GM13976 (cell line): ENCODE measurements around the gene SUGCT.

Experiments used
- DNase-seq: peaks from one replicate; pipeline ENCODE4 v3.0.0; 2012; ENCODE audit warnings: low spot score
- in situ Hi-C: fragments of 300-500 bp; cut with MboI; formaldehyde crosslinking; loops from one replicate; pipeline ENCODE4 v1.12.0; 2022; ENCODE audit warnings: low sequenced_read_pairs, mixed read lengths, inconsistent platforms; ENCODE audit not compliant: unreplicated experiment
- TF ChIP-seq, protein P1 (sequence below): IDR thresholded peaks from 2 replicates; pipeline ENCODE4 v1.5.1; 2012; ENCODE audit warnings: borderline replicate concordance, mild to moderate bottlenecking; ENCODE audit not compliant: insufficient read depth; ENCODE audit errors: extremely low read depth, missing control alignments, control extremely low read depth

The SUGCT gene

DNA sequence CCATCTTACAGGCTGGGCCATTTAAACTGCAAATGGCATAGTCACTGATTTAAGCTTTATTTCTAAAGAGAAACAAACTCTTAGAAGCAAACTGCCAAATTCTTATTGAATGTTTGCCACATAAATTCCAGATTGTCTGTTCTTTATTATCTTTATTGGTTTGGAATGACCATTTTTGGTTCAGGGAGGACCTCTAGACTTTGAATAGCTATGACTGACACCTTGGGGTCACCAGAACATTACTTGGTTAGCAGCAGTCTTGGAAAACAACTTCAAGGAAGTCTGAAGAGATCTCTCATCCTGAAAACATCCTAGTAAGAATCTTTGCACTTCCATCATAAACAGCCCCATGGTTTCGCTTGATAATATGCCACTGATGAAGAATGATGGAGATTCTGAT lies 197.1 kb downstream of the SUGCT start:
- in situ Hi-C loops = loop anchor here (25.0 kb wide), 1 partner anchor 1355 kb away; no protein-coding TSS in a partner anchor
- TF ChIP-seq, protein P1, sequence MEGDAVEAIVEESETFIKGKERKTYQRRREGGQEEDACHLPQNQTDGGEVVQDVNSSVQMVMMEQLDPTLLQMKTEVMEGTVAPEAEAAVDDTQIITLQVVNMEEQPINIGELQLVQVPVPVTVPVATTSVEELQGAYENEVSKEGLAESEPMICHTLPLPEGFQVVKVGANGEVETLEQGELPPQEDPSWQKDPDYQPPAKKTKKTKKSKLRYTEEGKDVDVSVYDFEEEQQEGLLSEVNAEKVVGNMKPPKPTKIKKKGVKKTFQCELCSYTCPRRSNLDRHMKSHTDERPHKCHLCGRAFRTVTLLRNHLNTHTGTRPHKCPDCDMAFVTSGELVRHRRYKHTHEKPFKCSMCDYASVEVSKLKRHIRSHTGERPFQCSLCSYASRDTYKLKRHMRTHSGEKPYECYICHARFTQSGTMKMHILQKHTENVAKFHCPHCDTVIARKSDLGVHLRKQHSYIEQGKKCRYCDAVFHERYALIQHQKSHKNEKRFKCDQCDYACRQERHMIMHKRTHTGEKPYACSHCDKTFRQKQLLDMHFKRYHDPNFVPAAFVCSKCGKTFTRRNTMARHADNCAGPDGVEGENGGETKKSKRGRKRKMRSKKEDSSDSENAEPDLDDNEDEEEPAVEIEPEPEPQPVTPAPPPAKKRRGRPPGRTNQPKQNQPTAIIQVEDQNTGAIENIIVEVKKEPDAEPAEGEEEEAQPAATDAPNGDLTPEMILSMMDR = no peak
- no peak for DNase-seq

DNA sequence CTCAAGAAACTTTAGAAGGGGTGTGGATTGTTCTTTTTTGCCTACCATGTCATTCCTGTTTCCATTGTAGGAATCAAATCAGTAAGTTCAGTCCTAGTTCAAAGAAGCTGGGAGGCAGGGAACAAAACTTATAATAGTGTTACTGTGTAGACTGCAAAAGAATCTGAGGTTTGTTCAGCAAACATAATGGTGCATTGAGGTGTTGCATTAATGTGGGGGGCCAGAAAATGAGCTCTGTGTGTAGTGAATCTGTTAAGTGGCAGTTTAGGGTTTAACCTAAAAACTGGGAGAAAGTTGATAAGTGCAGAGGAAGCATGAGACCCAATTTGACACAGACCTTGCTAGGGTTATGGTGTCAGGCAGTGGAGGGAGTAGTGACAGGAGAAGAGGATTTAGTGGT lies 197.7 kb downstream of the SUGCT start:
- TF ChIP-seq, protein P1 = no peak
- in situ Hi-C loops = loop anchor here (25.0 kb wide), 1 partner anchor 1355 kb away; no protein-coding TSS in a partner anchor
- no peak for DNase-seq

DNA sequence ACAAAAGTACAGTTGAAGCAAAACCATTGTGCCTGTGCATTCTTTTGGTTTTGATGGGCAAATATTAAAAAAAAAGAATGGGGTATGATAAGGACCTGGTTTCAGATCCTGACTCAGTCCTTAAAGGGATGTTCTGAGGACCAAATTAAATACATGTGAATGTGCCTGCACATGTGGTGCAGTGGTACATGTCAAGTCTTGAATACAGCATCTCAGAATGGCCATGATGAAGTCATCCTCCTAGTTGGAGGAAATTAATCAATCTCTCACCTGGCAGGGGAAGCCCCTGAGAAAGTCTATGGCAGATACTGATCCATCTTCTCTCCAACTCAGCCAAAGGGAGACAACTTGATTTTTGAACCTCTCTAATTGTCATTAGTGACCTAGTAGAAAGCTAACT lies 207.0 kb downstream of the SUGCT start:
- DNase-seq = no peak
- in situ Hi-C loops = loop anchor here (25.0 kb wide), 1 partner anchor 1345 kb away; no protein-coding TSS in a partner anchor
- TF ChIP-seq, protein P1 = no peak

DNA sequence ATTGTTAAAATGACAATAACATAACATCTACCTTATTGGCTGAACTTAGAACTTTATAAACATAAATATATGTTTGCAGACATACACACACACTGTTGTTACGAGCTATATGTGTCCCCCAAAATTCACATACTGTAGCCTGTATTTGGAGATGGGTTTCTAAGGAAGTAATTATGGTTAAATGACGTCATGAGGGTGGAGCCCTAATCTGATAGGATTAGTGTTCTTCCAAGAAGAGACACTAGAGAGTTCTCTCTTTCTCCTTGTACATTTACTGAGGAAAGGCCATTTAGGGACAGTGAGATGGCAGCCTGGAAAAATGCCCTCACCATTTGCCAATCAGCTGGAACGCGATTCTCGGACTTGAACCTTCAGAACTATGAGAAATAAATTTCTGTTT lies 211.7 kb downstream of the SUGCT start:
- no peak for DNase-seq
- in situ Hi-C loops = loop anchor here (25.0 kb wide), 1 partner anchor 1341 kb away; no protein-coding TSS in a partner anchor
- TF ChIP-seq, protein P1 = no peak

DNA sequence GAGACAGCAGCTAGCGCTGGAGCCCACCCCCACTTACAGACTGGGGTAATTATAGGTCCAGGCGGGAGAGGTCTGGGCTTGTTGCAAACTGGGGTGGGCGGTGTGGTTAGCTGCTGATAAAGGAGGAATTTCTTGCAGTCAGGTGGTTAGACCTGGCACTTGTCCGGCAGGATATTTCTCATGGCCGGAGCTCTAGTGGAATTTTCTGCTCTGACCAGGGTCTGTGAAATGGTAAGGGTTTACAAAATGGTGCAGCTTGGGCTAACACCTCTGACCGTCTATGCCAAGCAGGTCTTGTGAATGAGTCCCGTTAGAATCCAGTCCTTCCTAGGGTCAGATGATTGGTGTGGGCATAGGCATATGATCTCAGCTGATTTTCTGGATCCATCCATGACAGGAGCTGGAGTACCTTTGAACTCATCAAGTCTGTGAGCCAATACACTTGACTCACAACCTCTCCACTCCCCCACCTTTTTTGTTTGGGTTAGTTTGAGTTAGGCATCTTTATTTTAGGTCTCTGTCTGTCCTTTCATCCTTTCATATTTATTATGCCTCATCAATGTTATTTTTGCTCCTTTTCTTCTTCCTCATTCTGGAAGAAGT lies 213.4 kb downstream of the SUGCT start:
- TF ChIP-seq, protein P1 = no peak
- no peak for DNase-seq
- in situ Hi-C loops = loop anchor here (25.0 kb wide), 1 partner anchor 1339 kb away; no protein-coding TSS in a partner anchor

DNA sequence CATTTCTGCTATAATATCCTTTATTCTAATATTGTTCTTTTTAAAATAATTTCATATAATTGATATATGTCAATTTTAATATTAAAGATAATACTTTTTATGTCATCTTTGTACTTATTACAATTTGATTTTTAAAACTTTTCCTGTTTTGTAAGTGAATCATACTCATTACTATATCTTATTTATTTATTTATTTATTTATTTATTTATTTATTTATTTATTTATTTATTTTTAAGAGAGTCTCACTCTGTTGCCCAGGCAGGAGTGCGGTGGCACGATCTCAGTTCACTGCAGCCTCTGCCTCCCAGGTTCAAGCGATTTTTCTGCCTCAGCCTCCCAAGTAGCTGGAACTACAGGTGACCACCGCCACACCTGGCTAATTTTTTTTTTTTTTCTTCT lies 215.3 kb downstream of the SUGCT start:
- in situ Hi-C loops = no loop called here

More for the DNA sequence above, 215.3 kb downstream of the SUGCT start:
- no peak for DNase-seq
- TF ChIP-seq, protein P1 = no peak
